GM12891 (cell line): Measurements from ENCODE around the gene NEU1.

ENCODE experiments used
- PAX5 ChIP-seq: IDR thresholded peaks from 2 replicates; pipeline ENCODE4 v1.6.1; 2011; ENCODE audit warnings: low read length, moderate library complexity, mild to moderate bottlenecking; ENCODE audit not compliant: insufficient read depth, severe bottlenecking
- POLR2A ChIP-seq: IDR thresholded peaks from 2 replicates; pipeline ENCODE4 v1.6.1; 2011; ENCODE audit warnings: low read depth, low read length, control low read depth
- POLR2AphosphoS5 ChIP-seq: IDR thresholded peaks from 2 replicates; pipeline ENCODE4 v1.6.1; 2011; ENCODE audit warnings: low read depth, low read length, control low read depth
- POU2F2 ChIP-seq: IDR thresholded peaks from 2 replicates; pipeline ENCODE4 v1.6.1; 2011; ENCODE audit warnings: low read depth, mild to moderate bottlenecking, control low read depth, low read length, moderate library complexity
- SPI1 ChIP-seq: IDR thresholded peaks from 2 replicates; pipeline ENCODE4 v1.6.1; 2011; ENCODE audit warnings: low read depth, low read length, control low read depth
- TAF1 ChIP-seq: IDR thresholded peaks from 2 replicates; pipeline ENCODE4 v1.6.1; 2011; ENCODE audit warnings: low read depth, low read length, control low read depth

GRCh38 chr6:31896856-31897611 is 34.4 kb upstream of the NEU1 start:
- TF ChIP-seq POLR2A (no peak), POLR2AphosphoS5 (no peak), TAF1 (no peak), SPI1 (no peak), POU2F2 (no peak), PAX5 (no peak)
